DLD1 (cell line): ENCODE measurements around the gene RFC4.
"Not testable (repeated sequence)": the region's sequence is repeated elsewhere in the genome, so short reads cannot be mapped to it uniquely, and the experiment has no call there.

Experiments
- in situ Hi-C: cut with HindIII; loops from 2 replicates; pipeline ENCODE4 v1.10.0; 2017; ENCODE audit warnings: low sequenced_read_pairs

The RFC4 gene

GRCh38 chr3:186825294-186825821 lies 19.1 kb upstream of the RFC4 start:
- in situ Hi-C loops: no loop called here

- in situ Hi-C loops: no loop called here
Measured at GRCh38 chr3:186824430-186825139, 18.3 kb upstream of the RFC4 start.

- in situ Hi-C loops: no loop called here
Measured at GRCh38 chr3:186823386-186823785, 17.1 kb upstream of the RFC4 start.

GRCh38 chr3:186822388-186822759 lies 16.1 kb upstream of the RFC4 start:
- in situ Hi-C loops: not testable (repeated sequence)

- in situ Hi-C loops: no loop called here
Measured at GRCh38 chr3:186821429-186822387, 15.4 kb upstream of the RFC4 start.

- in situ Hi-C loops: no loop called here
Measured at GRCh38 chr3:186818956-186819355, 12.7 kb upstream of the RFC4 start.

- in situ Hi-C loops: no loop called here
Measured at GRCh38 chr3:186818516-186818915, 12.2 kb upstream of the RFC4 start.

GRCh38 chr3:186815435-186815834 lies 9.2 kb upstream of the RFC4 start:
- in situ Hi-C loops: no loop called here

GRCh38 chr3:186814100-186814499 lies 7.8 kb upstream of the RFC4 start:
- in situ Hi-C loops: no loop called here

GRCh38 chr3:186811313-186811712 lies 5.0 kb upstream of the RFC4 start:
- in situ Hi-C loops: not testable (repeated sequence)

GRCh38 chr3:186810336-186810996 lies 4.2 kb upstream of the RFC4 start:
- in situ Hi-C loops: no loop called here

GRCh38 chr3:186807231-186807630 lies 949 bp upstream of the RFC4 start:
- in situ Hi-C loops: no loop called here

- in situ Hi-C loops: not testable (repeated sequence)
Measured at GRCh38 chr3:186803447-186803846, 2.8 kb downstream of the RFC4 start.

- in situ Hi-C loops: no loop called here
Measured at GRCh38 chr3:186802701-186803100, 3.6 kb downstream of the RFC4 start.

- in situ Hi-C loops: no loop called here
Measured at GRCh38 chr3:186800285-186800684, 6.0 kb downstream of the RFC4 start.

- in situ Hi-C loops: no loop called here
Measured at GRCh38 chr3:186798239-186798874, 7.9 kb downstream of the RFC4 start.

- in situ Hi-C loops: no loop called here
Measured at GRCh38 chr3:186790261-186790981, 15.9 kb downstream of the RFC4 start.

GRCh38 chr3:186789554-186790260 lies 16.6 kb downstream of the RFC4 start:
- in situ Hi-C loops: no loop called here
